GM18909 (cell line): ENCODE results near the gene OR2AG1.

Source experiments
- ATAC-seq: cut with Tn5 transposase; IDR thresholded peaks from one replicate; pipeline ENCODE4 v1.9.1; 2021; ENCODE audit warnings: mild to moderate bottlenecking; ENCODE audit not compliant: unreplicated experiment, poor library complexity

Gene OR2AG1, protein sequence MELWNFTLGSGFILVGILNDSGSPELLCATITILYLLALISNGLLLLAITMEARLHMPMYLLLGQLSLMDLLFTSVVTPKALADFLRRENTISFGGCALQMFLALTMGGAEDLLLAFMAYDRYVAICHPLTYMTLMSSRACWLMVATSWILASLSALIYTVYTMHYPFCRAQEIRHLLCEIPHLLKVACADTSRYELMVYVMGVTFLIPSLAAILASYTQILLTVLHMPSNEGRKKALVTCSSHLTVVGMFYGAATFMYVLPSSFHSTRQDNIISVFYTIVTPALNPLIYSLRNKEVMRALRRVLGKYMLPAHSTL

GRCh38 chr11:6782720-6783119 is at the start of gene OR2AG1:
Gene OR2AG1, plus strand, starts transcription at chr11:6783020. Its CDS starts 2,018 bp downstream, at chr11:6785038.
- ATAC-seq, result no peak

DNA sequence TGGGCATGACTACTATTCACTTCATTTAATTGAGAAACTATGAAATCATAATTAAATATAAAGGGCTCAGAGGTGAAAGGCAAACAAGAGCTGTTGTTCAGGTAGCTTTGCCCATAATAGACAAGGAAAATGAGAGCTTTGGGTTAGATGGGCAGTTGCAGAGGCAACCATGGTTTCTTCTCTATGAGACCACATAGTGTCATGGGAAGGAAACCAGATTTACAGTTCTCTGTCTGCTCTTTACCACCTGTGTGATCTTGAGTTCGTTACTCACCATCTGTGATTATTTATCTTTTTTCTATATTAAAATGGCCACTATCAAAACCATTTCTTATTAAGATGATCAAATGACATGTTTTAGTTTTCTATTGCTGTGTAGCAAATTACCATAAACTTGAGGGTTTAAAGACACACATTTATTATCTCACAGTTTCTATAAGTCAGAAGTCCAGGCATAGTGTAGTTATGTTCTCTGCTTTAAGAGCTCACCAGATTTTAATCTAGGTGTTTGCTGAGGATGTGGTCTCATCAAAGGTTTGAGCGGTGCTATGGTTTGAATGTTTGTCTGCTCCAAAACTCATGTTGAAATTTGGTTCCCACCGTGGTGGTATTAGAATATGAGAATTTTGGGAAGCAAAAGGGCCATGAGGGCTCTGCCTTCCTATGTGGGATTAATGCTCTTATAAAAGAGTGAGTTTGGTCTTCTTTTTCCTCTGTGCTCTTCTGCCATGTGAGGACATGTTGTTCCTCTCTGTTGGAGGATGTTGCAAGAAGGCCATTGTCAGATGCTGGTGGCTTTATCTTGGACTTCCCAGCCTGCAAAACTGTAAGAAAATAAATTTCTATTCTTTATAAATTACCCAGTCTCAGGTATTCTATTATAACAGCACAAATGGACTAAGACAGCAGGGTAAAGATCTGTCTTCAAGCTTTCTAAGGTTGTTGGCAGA is 49.2 kb upstream of the OR2AG1 start:
- no peak for ATAC-seq

- no peak for ATAC-seq
These were observed 48.2 kb upstream of the OR2AG1 start for GRCh38 chr11:6734616-6735015.

DNA sequence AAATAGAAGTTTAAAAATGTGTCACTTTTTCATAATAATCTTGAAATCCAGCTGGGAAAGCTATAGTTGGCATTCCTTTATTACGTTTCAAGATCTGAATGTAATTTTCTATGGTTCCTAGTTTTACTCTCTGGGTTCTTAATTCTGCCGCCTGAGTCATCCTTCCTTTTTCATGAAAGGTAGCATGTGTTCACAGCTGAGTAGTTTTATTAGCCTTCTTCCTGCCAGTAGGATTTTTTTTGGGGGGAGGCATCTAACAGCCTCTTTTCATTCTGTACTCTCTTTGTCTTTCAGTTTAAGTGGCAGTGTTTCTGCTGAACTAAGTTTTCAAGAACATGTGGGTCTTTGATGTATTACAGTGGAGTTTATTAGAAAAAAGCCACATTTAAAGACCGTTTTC is 47.5 kb upstream of the OR2AG1 start:
- no peak for ATAC-seq

DNA sequence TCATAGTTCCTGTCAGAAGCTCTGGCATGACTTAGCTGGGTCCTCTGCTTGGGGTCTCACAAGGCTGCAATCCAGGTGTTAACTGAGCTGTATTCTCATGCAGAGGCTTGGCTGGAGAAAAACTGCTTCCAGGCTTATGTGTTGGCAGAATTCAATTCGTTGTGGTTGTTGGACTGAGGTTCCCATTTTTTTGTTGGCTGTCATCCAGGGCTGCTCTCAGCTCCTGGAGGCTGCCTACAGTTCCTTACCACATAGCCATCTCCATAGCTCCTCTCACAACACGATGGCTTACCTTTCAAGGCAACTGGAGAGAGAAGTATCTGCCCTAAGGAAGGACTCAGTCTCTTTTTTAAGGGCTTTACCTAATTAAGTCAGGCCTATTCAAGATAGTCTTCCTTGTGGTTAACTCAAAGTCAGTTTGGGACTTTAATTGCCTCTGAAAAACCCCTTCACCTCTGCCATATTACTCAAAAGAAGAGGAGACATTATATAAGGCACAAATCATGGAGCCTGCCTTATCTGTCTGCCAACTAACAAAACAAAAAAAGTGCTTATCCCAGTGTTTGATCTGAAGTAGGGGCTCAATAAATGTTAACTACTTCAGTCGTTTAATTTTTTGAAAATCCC is 46.2 kb upstream of the OR2AG1 start:
- ATAC-seq, result no peak

GRCh38 chr11:6737872-6738466 is 44.9 kb upstream of the OR2AG1 start:
- peak; percentile 80 for ATAC-seq

- ATAC-seq, result no peak
These were observed 44.2 kb upstream of the OR2AG1 start for GRCh38 chr11:6738590-6738989.

GRCh38 chr11:6742260-6742659 is 40.6 kb upstream of the OR2AG1 start:
- no peak for ATAC-seq

DNA sequence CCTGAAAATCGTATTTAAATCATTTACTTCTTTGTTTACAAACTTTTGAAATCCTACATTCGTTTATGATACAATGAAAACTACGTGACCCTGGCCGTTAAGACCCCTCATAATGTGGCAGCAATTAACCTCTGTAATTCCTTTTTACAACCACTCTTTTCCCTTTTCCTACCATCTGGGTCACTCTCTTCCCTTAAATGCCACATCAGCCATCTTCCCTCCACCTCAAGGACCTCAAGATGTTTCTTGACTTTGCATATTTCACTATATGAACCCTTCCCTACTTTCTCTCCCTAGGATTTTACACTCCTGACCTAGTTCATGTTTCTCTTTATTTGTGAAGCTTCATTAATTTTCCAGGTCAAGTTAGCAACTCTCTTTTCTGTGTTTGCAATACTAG is 37.8 kb upstream of the OR2AG1 start:
- ATAC-seq, result no peak

GRCh38 chr11:6745465-6746015 is 37.3 kb upstream of the OR2AG1 start:
- ATAC-seq, result peak; percentile 67

GRCh38 chr11:6746086-6746618 is 36.7 kb upstream of the OR2AG1 start:
- ATAC-seq, result peak; percentile 88

GRCh38 chr11:6746626-6747025 is 36.2 kb upstream of the OR2AG1 start:
- no peak for ATAC-seq

- no peak for ATAC-seq
These were observed 35.6 kb upstream of the OR2AG1 start for GRCh38 chr11:6747097-6747668.

DNA sequence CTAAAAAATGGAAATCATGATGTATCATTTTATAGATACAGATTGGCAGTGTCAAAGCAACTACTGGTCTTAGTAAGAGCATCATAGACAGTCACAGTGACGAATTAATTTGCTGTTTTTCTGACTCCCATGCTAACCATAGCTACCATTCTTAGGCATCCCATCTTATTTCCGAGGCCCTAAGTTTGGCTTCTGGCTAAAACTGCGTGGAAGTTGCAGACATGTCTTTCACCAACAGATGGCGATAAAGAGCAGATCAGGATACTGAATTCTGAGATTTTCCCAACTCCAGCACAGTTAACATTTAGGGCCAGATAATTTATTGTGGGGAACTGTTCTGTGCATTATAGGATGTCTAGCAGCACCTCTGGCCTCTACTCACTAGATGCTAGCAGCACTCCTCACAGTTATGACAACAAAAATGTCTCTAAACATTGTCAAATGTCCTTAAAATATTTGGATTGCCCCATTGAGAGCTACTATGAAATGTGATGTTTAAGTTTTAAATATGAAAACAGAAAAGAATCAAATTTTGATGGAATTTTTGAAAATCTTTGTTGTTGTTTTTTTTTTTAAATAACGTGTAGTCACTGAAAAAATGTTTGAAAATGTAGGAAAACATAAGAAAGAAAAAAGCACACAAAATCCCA is 27.4 kb upstream of the OR2AG1 start:
- ATAC-seq, result peak; percentile 51

- no peak for ATAC-seq
These were observed 26.9 kb upstream of the OR2AG1 start for GRCh38 chr11:6755953-6756347.

GRCh38 chr11:6757373-6757967 is 25.4 kb upstream of the OR2AG1 start:
- ATAC-seq, result peak; percentile 71

- peak; percentile 88 for ATAC-seq
These were observed 10.6 kb upstream of the OR2AG1 start, which contains the start of gene OR2AG2 for GRCh38 chr11:6771926-6772893. Gene OR2AG2, minus strand, starts transcription at chr11:6771976. Its CDS starts 3,019 bp downstream, at chr11:6768957.
